GM12801 (cell line): ENCODE measurements around the gene LRRC36.

ENCODE experiments used
- TF ChIP-seq, protein P1 (sequence below): IDR thresholded peaks from one replicate; pipeline ENCODE4 v1.5.1; 2011; ENCODE audit warnings: control low read depth; ENCODE audit not compliant: insufficient read length; ENCODE audit errors: extremely low read depth

The LRRC36 gene

DNA sequence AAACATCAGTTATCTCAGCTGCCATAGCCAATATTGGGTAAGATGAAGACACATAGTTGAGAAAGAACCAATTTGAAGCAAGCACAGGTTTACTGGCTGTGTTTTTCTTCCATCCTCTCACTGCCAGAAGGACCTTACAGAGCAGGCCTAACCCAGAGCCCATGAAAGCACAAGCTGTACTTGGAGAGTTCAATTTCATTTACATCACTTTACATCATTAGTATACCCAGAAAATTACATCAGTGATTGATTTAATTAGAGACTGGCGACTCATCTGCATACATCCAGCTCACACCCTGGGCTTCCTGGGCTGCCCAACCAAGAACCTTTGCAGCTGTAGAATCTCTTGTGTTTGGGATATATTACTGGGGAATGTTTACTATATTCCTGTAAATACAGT is 23.7 kb downstream of the LRRC36 start:
- TF ChIP-seq, protein P1, sequence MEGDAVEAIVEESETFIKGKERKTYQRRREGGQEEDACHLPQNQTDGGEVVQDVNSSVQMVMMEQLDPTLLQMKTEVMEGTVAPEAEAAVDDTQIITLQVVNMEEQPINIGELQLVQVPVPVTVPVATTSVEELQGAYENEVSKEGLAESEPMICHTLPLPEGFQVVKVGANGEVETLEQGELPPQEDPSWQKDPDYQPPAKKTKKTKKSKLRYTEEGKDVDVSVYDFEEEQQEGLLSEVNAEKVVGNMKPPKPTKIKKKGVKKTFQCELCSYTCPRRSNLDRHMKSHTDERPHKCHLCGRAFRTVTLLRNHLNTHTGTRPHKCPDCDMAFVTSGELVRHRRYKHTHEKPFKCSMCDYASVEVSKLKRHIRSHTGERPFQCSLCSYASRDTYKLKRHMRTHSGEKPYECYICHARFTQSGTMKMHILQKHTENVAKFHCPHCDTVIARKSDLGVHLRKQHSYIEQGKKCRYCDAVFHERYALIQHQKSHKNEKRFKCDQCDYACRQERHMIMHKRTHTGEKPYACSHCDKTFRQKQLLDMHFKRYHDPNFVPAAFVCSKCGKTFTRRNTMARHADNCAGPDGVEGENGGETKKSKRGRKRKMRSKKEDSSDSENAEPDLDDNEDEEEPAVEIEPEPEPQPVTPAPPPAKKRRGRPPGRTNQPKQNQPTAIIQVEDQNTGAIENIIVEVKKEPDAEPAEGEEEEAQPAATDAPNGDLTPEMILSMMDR, result no peak

- TF ChIP-seq, protein P1, result no peak
Observed at GRCh38 chr16:67356396-67356795, 29.8 kb downstream of the LRRC36 start.

DNA sequence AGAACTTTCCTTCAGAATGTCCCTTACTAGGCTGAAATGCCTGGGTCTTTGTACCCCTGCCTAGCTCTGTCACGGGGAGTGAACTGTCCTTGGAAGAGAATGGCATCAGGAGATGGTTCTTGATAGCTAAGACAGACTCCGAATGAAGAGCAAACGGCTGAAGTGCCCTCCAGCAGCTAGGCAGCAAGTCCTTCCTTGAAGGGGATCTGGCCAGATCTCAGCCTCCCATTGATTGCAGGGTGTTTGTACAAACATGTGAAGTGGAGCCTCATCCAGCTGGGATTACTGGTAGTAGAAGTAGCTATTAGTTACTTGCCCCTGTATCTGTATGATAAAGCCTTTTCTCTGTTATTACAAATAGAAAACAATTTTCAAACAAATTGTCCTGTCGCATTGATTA is 30.9 kb downstream of the LRRC36 start:
- TF ChIP-seq, protein P1, result no peak

- TF ChIP-seq, protein P1, result no peak
Observed at GRCh38 chr16:67361038-67361437, 34.4 kb downstream of the LRRC36 start.

- TF ChIP-seq, protein P1, result no peak
Observed at GRCh38 chr16:67364600-67365235, 38.1 kb downstream of the LRRC36 start.

DNA sequence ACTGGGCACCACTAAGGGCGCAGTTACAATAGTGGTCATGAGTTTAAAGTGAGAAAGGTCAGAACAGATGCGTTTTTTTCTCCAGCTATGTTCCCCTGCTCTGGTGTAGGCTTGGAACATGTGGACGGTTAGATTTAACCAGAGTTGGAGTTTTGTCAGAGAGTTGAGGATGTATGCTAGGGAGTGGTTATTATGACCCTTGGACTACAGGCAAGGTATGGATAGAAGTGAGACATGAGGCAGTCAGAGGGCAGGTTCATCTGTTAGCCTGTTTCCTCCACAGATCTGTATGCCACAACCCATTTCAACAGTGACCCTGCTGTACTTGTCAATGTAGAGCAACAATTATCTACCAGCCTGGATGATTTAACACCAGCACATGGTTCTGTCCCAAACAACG is 44.0 kb downstream of the LRRC36 start:
- TF ChIP-seq, protein P1, result no peak

DNA sequence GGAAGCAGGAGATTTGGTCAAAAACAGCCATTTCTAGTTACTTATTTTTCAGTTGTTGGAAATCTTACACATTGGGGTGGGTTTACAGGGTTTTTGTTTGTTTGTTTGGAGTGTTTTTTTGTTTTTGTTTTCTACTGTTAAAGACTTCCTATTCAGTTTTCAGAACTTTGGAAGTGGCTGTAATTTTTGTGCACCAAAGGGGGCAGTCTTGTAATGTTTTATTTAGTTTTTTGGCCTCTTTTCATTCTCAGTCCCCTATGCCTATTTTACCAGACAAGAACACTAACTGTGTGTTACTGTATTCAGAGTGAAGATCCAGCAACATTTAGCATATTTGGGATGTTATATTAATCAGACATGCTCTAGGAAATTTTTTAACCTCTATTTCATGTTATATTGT is 46.0 kb downstream of the LRRC36 start:
- TF ChIP-seq, protein P1, result no peak
